ACHN (cell line): ENCODE results near the gene FRAS1.
"Not testable (repeated sequence)": the region's sequence is repeated elsewhere in the genome, so short reads cannot be mapped to it uniquely, and the experiment has no call there.

Source experiments
- DNase-seq: peaks from one replicate; pipeline ENCODE4 v3.0.0-alpha.2; 2015
- in situ Hi-C: cut with HindIII; loops from 2 replicates; pipeline ENCODE4 v1.10.0; 2017; ENCODE audit warnings: low sequenced_read_pairs, low pct_ligation_motif_present, low pct_unique_long_range_greater_than_20kb

The FRAS1 gene

DNA sequence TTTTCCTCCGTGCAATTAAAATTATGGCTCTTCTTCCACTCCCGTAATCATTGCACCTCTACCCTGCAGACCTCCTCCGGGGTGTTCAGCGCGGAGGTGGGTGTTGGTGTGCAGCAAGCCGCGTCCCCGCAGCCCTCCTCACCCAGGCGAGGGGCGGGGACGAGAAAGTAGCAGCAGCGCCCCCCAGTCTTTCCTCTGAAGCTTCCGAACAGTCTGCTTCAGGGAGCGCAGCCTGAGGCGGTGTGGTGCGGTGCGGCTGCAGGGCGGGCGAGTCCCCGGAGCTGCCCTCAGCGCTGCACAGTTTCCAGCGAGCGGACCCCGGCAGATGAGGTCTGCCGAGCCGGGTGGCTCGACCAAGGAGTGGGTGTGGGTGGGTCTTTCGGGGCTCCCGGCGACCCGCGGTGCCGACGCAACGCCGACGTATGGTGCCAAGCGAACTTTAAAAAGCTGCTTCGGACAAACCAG, at the start of gene FRAS1:
TSS of gene FRAS1 (plus strand) at position 189 of the 465 bp plus-strand sequence. CDS start 687 bp downstream, outside the sequence.
- in situ Hi-C loops: no loop called here
- peak; percentile 54 for DNase-seq

- in situ Hi-C loops, DNase-seq: not testable (repeated sequence)
Measured at GRCh38 chr4:78011003-78011402, 46.1 kb upstream of the FRAS1 start.

DNA sequence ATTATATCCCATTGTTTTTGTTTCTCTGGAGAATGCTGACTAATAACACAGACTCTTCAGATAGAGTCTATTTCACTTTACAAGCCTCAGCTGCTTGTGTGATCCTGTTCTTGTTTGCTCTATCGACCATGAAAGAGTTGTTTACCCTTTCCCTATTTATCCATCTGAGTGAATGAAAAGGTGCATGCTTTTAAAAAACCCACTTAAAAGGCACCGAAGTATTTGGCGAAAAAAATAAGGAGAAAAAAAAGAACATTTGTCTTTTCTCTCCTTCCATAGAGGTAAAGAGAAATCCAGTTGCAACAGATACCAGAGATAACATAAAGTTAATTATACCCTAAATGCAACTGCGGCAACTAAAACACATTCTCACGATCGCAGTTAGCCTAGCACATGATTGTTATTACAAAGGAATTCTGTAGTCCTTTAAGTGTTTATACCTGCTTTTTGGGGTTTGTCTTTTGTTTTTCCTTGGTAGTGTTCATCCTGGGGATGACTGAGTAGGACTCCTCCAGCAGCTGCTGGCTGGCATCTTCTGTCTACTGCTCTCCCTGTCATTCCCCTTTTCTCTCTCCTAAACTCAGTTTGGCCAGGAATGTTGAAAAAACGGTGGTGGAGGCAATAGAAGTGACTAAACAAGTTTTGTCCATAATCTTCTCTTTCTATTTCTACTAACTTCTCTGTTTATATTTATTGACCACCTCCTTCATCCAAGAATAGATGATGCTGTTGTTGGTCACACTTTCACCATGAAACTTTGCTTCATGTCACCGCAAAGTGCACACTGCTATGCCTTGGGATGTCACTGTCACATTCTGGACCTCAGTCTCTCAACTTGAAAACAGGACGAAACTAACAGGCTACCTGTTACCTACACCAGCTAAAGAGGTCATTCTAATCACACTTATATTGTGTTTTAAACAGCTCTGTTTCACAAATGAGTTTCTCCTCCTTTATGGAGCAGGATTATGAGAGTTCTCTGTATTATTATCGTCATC, 41.9 kb upstream of the FRAS1 start:
- in situ Hi-C loops: no loop called here
- DNase-seq: no peak

- in situ Hi-C loops: no loop called here
- no peak for DNase-seq
Measured at GRCh38 chr4:78018271-78019049, 38.7 kb upstream of the FRAS1 start.

DNA sequence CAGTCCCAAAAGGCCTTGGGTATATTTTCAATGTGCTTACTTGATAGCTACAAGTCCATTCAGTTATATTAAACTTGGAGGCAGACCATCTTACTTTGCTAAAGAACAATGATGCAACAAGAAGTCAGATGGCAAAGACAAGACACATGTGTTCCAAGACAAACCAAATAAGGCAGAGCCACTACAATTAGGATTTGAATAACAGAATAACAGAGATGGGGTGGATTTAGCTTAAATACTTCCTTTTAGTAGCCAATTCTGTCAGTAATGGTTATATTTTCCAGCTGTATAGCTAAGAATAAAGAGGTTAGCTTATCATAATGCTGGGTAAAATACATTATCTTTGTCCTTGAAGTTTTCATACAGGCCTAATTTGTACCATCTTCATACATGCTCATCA, 37.7 kb upstream of the FRAS1 start:
- in situ Hi-C loops: no loop called here
- DNase-seq: no peak

- in situ Hi-C loops: no loop called here
Measured at GRCh38 chr4:78020677-78021076, 36.4 kb upstream of the FRAS1 start.

GRCh38 chr4:78022517-78022916, 34.6 kb upstream of the FRAS1 start:
- in situ Hi-C loops: no loop called here
- DNase-seq: peak; percentile 4

More at GRCh38 chr4:78020677-78021076, 36.4 kb upstream of the FRAS1 start:
- no peak for DNase-seq

DNA sequence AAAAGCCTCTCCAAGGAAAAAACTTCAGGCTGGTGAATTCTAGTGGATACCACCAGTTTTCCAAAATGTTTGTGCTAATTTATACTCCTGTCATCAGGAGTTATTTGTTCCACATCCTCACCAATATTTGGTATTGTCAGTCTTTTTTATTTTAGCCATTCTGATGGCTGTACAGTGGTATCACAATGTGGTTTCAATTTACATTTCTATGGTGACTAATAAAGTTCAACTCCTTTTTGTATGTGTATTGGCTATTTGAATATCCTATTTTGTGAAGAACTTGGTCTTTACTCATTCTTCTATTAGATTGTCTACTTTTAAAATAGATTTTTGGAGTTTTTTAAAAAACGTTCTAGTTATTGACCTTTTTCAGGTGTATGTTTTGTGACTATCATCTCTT, 33.0 kb upstream of the FRAS1 start:
- in situ Hi-C loops: no loop called here

DNA sequence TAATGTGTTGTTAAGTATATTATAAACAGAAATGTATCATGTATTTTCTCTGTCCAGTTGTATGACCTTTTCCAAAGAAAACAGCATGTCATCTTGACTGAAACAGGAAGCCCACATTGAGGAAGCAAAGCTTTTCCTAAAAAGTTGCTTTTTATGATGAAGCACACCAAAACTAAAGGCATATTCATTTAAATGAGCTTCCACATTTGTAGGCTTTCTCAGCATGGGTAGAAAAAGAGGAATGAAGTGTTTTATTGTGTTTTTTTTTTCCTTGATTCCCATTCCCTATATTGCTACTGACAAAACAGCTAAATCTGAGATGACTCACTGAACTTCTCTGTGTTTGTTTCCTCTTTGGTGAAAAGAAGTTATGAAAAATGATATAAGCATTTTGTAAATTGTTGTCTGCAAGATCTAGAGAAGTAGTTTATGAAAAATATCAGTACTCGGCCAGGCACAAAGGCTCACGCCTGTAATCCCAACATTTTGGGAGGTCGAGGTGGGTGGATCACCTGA, 32.5 kb upstream of the FRAS1 start:
- DNase-seq: no peak
- in situ Hi-C loops: no loop called here

More for the DNA sequence above, 33.0 kb upstream of the FRAS1 start:
- DNase-seq: no peak

DNA sequence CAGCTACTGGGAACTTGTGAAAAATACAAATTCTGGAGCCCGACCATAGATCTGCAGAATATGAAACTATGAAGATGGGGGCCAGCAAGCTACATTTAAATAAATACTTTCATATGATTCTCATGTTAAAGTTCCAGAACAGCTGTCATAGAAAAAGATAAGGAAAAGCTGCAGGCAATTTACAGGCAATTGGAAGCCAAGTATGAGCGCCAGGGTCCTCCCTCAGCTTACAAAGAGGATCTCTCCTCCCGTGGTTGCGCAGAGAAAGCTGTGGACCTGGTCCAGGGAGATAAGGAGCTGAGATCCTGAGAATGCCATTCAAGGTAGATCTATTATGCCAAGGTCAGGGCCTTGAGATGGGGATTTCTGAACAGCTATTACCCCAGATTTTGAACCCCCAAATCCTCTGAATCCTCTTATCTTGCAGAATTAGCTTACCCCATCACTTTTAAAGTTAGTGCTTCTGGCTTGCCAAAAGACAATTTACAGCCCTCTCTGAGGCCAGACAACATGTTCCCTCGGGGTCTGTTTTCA, 25.6 kb upstream of the FRAS1 start:
- in situ Hi-C loops: no loop called here
- DNase-seq: no peak

DNA sequence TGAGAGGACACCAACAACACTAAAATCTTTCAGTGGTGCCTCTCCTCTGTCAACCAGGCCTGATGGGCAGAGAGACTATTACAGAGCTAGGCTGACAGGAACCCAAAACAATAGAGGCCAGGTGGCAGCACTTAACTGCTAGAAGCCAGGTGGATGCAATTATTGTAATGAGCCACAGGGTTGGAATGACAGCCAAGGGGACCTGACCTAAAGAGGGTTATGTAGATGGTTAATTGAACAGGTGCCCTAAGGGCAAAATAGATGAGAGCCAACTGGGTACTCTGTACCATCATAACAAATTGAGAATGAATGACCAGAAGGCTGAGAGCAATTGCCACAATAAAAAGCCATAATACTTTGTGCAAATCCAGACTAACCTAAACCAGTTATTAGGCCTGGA, 24.7 kb upstream of the FRAS1 start:
- in situ Hi-C loops: no loop called here
- DNase-seq: no peak

- in situ Hi-C loops: no loop called here
- no peak for DNase-seq
Measured at GRCh38 chr4:78032929-78033328, 24.2 kb upstream of the FRAS1 start.

DNA sequence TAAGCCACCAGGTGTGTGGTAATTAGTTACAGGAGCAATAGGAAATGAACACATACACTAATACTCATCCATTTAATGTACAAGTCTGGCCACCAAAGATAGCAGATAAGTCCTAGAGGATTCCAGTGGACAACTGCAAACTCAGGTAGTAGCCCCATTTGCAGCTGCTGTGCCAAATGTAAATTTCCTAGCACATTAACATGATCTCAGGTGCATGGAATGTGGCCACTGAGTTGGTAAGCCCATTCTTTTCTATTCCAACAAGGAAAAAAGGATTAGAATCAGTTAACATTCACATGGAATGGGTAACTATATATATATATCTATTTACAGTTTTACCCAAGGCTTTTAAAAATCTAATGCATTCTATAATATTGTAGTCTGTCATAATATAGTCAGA, 23.3 kb upstream of the FRAS1 start:
- no peak for DNase-seq
- in situ Hi-C loops: no loop called here

GRCh38 chr4:78038704-78039103, 18.4 kb upstream of the FRAS1 start:
- in situ Hi-C loops: no loop called here
- DNase-seq: no peak

DNA sequence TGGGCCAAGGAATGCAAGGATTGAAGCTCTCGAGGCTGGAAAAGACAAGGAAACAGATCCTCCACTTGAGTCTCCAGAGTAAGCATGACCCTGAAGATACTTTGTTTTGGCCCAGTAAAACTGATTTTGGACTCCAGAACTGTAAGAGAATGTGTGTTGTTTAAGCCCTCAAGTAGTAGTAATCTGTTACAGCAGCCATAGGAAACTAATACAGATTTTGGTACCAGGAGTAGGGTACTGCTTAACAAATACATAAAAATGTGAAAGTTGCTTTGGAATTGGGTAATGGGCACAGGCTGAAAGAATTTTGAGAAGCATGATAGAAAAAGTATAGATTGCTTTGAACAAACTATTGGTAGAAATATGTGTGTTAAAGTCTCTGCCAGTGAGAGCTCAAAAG, 17.4 kb upstream of the FRAS1 start:
- no peak for DNase-seq
- in situ Hi-C loops: no loop called here

DNA sequence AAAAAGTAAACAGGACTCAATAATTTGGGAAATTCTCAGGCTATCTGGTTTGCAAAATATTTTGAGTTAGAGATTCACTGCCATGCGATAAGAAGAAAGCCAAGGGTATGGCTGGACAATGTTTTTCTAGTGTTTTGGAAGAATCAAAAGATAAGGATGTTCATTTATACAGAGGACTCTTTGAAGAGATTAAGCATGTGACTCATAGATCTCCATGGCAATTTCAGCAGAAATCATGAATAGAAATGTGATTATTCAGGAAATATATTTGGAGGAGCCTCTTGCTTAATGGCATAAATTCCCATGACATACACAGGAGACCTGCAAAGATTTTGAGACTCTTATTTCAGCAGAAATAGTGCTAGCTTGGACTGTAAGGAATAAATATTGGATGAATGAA, 16.7 kb upstream of the FRAS1 start:
- no peak for DNase-seq
- in situ Hi-C loops: no loop called here

GRCh38 chr4:78047366-78047765, 9.8 kb upstream of the FRAS1 start:
- in situ Hi-C loops: no loop called here
- no peak for DNase-seq

DNA sequence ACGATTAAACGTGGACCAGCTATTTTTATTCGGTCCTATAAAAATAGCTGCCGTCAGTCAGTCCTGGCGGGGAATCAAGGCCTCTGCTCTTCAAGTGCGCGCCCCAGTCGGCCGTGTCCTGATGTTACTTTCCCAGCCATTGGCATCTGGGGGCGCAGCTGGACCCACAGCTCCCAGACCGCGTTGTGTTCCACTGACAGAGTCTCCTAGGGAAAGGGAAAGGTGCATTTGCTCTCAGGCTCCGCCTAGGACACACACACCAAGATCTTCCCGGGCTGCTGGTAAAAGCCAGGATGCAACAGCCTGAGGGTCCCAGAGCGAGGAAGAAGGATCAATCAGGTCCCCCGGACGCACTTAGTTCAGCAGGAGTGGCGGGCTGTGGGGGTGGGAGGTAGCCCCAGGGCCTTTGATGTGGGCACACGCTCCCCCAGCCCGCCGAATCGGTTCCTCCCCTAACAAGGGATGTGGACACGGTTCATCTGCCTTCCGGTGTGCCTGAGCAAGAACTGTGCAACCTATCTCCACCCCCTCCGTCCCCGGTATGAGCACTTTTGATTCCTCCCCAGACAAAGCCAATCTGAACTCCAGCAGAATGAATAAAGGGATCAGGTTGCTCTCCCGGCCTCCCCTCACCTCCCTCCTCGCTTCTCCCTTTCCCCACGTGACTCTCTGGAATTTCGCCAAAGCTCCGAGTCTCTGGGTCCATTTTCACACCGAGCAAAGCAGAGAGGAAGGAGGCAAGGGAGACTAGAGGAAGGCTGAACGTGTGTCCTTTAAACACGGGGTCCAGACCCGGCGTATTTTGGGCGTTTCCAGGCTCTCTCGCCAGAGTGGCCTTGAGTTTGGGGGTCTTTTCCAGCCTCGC, 626 bp upstream of the FRAS1 start:
- in situ Hi-C loops: no loop called here
- DNase-seq: peak; percentile 79
